H9 (cell line): ENCODE data around the gene TMEM38A. TPM values are rescaled to one million over a fixed set of nuclear protein-coding genes. Genes with fewer than 3 reads are reported as not detected.

ENCODE experiments used
- DNase-seq: peaks from one replicate; pipeline ENCODE4 v3.0.0-alpha.2; 2017
- H2AFZ ChIP-seq: one replicate; pipeline ENCODE4 v1.6.1; 2013; ENCODE audit warnings: mild to moderate bottlenecking, low read length, control low read depth, moderate library complexity
- H2AK5ac ChIP-seq: 2 replicates; pipeline ENCODE4 v1.6.1; 2013; ENCODE audit warnings: low read length, control low read depth, mixed read lengths; ENCODE audit not compliant: insufficient read length
- H2BK120ac ChIP-seq: one replicate; pipeline ENCODE4 v1.6.1; 2013; ENCODE audit warnings: low read depth, mild to moderate bottlenecking, low read length, control low read depth, inconsistent platforms; ENCODE audit not compliant: poor library complexity, severe bottlenecking
- H2BK12ac ChIP-seq: 2 replicates; pipeline ENCODE4 v1.6.1; 2013; ENCODE audit warnings: low read length, control low read depth, mixed read lengths, low read depth; ENCODE audit not compliant: insufficient read length
- H2BK15ac ChIP-seq: 2 replicates; pipeline ENCODE4 v1.6.1; 2013; ENCODE audit warnings: low read depth, low read length, control low read depth
- H2BK20ac ChIP-seq: one replicate; pipeline ENCODE4 v1.6.1; 2013; ENCODE audit warnings: low read depth, mild to moderate bottlenecking, low read length, control low read depth, inconsistent platforms; ENCODE audit not compliant: poor library complexity, severe bottlenecking
- H2BK5ac ChIP-seq: 2 replicates; pipeline ENCODE4 v1.6.1; 2013; ENCODE audit warnings: low read length, control low read depth, mixed read lengths; ENCODE audit not compliant: insufficient read length
- H3K14ac ChIP-seq: 2 replicates; pipeline ENCODE4 v1.6.1; 2013; ENCODE audit warnings: low read length, control low read depth; ENCODE audit not compliant: insufficient read depth
- H3K18ac ChIP-seq: 2 replicates; pipeline ENCODE4 v1.6.1; 2013; ENCODE audit warnings: low read depth, mild to moderate bottlenecking, mixed read lengths, low read length, control low read depth; ENCODE audit not compliant: insufficient read length
- H3K23ac ChIP-seq: 2 replicates; pipeline ENCODE4 v1.6.1; 2013; ENCODE audit warnings: low read length, control low read depth, mixed read lengths, low read depth; ENCODE audit not compliant: insufficient read length
- H3K23me2 ChIP-seq: 2 replicates; pipeline ENCODE4 v1.6.1; 2013; ENCODE audit warnings: low read depth, mild to moderate bottlenecking, mixed read lengths, low read length, control low read depth; ENCODE audit not compliant: insufficient read length, poor library complexity, severe bottlenecking
- H3K27ac ChIP-seq: 2 replicates; pipeline ENCODE4 v1.5.1; 2013; ENCODE audit warnings: low read length, control low read depth, mixed read lengths, low read depth; ENCODE audit not compliant: insufficient read length
- H3K27me3 ChIP-seq: 2 replicates; pipeline ENCODE4 v1.6.1; 2013; ENCODE audit warnings: low read length, control low read depth, inconsistent platforms; ENCODE audit not compliant: insufficient read depth
- H3K4ac ChIP-seq: 2 replicates; pipeline ENCODE4 v1.6.1; 2013; ENCODE audit warnings: low read depth, mild to moderate bottlenecking, control low read depth, inconsistent platforms, low read length, moderate library complexity
- H3K4me1 ChIP-seq: 2 replicates; pipeline ENCODE4 v1.6.1; 2013; ENCODE audit warnings: low read length, control low read depth, inconsistent platforms; ENCODE audit not compliant: insufficient read depth
- H3K4me2 ChIP-seq: 2 replicates; pipeline ENCODE4 v1.6.1; 2013; ENCODE audit warnings: low read length, control low read depth, mixed read lengths; ENCODE audit not compliant: insufficient read length, insufficient read depth
- H3K56ac ChIP-seq: 2 replicates; pipeline ENCODE4 v1.6.1; 2013; ENCODE audit warnings: low read depth, mild to moderate bottlenecking, mixed read lengths, low read length, control low read depth; ENCODE audit not compliant: insufficient read length
- H3K79me1 ChIP-seq: 2 replicates; pipeline ENCODE4 v1.6.1; 2013; ENCODE audit warnings: low read depth, mild to moderate bottlenecking, moderate library complexity, low read length, control low read depth, inconsistent platforms; ENCODE audit not compliant: insufficient read depth, poor library complexity, severe bottlenecking
- H3K79me2 ChIP-seq: 2 replicates; pipeline ENCODE4 v1.6.1; 2013; ENCODE audit warnings: low read length, control low read depth, inconsistent platforms; ENCODE audit not compliant: insufficient read depth
- H3K9ac ChIP-seq: 2 replicates; pipeline ENCODE4 v1.6.1; 2013; ENCODE audit warnings: low read length, control low read depth, mixed read lengths; ENCODE audit not compliant: insufficient read length; ENCODE audit errors: extremely low read depth
- H3K9me3 ChIP-seq: one replicate; pipeline ENCODE4 v1.6.1; 2013; ENCODE audit warnings: low read depth, low read length, inconsistent platforms; ENCODE audit not compliant: control insufficient read depth
- H3T11ph ChIP-seq: one replicate; pipeline ENCODE4 v1.6.1; 2013; ENCODE audit warnings: mild to moderate bottlenecking, low read length, control low read depth, inconsistent platforms
- H4K20me1 ChIP-seq: one replicate; pipeline ENCODE4 v1.6.1; 2013; ENCODE audit not compliant: control insufficient read depth, insufficient read length, insufficient read depth
- H4K5ac ChIP-seq: 2 replicates; pipeline ENCODE4 v1.6.1; 2013; ENCODE audit warnings: low read depth, mild to moderate bottlenecking, mixed read lengths, low read length, control low read depth; ENCODE audit not compliant: insufficient read length
- H4K8ac ChIP-seq: replicated peaks from 2 replicates; pipeline ENCODE4 v1.6.1; 2013; ENCODE audit warnings: low read length, control low read depth, mixed read lengths, low read depth; ENCODE audit not compliant: insufficient read length
- H4K91ac ChIP-seq: 2 replicates; pipeline ENCODE4 v1.6.1; 2013; ENCODE audit warnings: low read depth, mild to moderate bottlenecking, moderate library complexity, mixed read lengths, low read length, control low read depth; ENCODE audit not compliant: insufficient read length
- H3K27ac Mint-ChIP-seq, 3 experiments: 2 replicates in 2 of 3; 3 replicates in 1 of 3; pipeline ENCODE4 v1.8.0; 2020 to 2021; ENCODE audit warnings: mixed read lengths in 3 of 3, mild to moderate bottlenecking in 1 of 3, moderate library complexity in 1 of 3
- H3K27me3 Mint-ChIP-seq: 2 replicates; pipeline ENCODE4 v1.8.0; 2021; ENCODE audit warnings: low read depth, mild to moderate bottlenecking, moderate library complexity, mixed read lengths
- H3K36me3 Mint-ChIP-seq, 3 experiments: 2 replicates in 2 of 3; 3 replicates in 1 of 3; pipeline ENCODE4 v1.8.0; 2020 to 2021; ENCODE audit warnings: low read depth in 3 of 3, mixed read lengths in 3 of 3; ENCODE audit not compliant: insufficient read depth in 1 of 3
- H3K4me1 Mint-ChIP-seq, 2 experiments: 2 replicates each; pipeline ENCODE4 v1.8.0; 2020; ENCODE audit warnings: mixed read lengths in 2 of 2
- H3K4me3 Mint-ChIP-seq, 2 experiments: 2 replicates in 1 of 2; 3 replicates in 1 of 2; pipeline ENCODE4 v1.8.0; 2020 to 2021; ENCODE audit warnings: mild to moderate bottlenecking in 2 of 2, mixed read lengths in 2 of 2, moderate library complexity in 1 of 2
- H3K9me3 Mint-ChIP-seq, 2 experiments: 2 replicates in 1 of 2; 3 replicates in 1 of 2; pipeline ENCODE4 v1.8.0; 2020; ENCODE audit warnings: mild to moderate bottlenecking in 2 of 2, mixed read lengths in 2 of 2, moderate library complexity in 1 of 2
- WGBS: extraction: QIAGEN DNeasy Blood & Tissue Kit; methylation state at CpG from one replicate; pipeline ENCODE4 v1.1.7; 2013; ENCODE audit warnings: missing lambda C conversion rate, low lambda C conversion rate, mixed read lengths; ENCODE audit not compliant: insufficient read length; ENCODE audit errors: extremely low coverage; 5-methylcytosine and 5-hydroxymethylcytosine counted together
- total RNA-seq: library from RNA; stranded (reverse); gene quantifications from 2 replicates; pipeline ENCODE4 v1.2.1, GENCODE V29; 2021
- TF ChIP-seq, protein P1 (sequence below): fragments of 200-600 bp; sonication (generic); conservative IDR thresholded peaks from 3 replicates; pipeline ENCODE4 v1.8.0; 2021; ENCODE audit warnings: antibody characterized with exemption, mild to moderate bottlenecking

The TMEM38A gene
- total RNA-seq, 1 experiment from 2014 or later = 7.4 TPM

GRCh38 chr19:16678498-16678897 lies 17.6 kb downstream of the TMEM38A start:
- no peak overlapping the region for H2AK5ac ChIP-seq
- no CpG with 5 or more reads among the region's 9 CpGs for WGBS
- TF ChIP-seq, protein P1, sequence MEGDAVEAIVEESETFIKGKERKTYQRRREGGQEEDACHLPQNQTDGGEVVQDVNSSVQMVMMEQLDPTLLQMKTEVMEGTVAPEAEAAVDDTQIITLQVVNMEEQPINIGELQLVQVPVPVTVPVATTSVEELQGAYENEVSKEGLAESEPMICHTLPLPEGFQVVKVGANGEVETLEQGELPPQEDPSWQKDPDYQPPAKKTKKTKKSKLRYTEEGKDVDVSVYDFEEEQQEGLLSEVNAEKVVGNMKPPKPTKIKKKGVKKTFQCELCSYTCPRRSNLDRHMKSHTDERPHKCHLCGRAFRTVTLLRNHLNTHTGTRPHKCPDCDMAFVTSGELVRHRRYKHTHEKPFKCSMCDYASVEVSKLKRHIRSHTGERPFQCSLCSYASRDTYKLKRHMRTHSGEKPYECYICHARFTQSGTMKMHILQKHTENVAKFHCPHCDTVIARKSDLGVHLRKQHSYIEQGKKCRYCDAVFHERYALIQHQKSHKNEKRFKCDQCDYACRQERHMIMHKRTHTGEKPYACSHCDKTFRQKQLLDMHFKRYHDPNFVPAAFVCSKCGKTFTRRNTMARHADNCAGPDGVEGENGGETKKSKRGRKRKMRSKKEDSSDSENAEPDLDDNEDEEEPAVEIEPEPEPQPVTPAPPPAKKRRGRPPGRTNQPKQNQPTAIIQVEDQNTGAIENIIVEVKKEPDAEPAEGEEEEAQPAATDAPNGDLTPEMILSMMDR = no peak

More at GRCh38 chr19:16678498-16678897, 17.6 kb downstream of the TMEM38A start:
- H4K20me1 ChIP-seq = no peaks in the 10 kb centered on the region
- no peak overlapping the region for H3K4me2 ChIP-seq
- H2BK120ac ChIP-seq = no peak overlapping the region
- H2AFZ ChIP-seq = no peak overlapping the region
- H3K14ac ChIP-seq = no peak overlapping the region
- no peak overlapping the region for H2BK20ac ChIP-seq
- DNase-seq = no peak
- no peaks in the 10 kb centered on the region for H3K4me1 Mint-ChIP-seq
- no peaks in the 10 kb centered on the region for H3K27me3 Mint-ChIP-seq
- H3K23ac ChIP-seq = no peak overlapping the region
- no peak overlapping the region for H4K91ac ChIP-seq
- H3K9ac ChIP-seq = no peak overlapping the region
- H3K36me3 Mint-ChIP-seq = peaks cover 9 to 23% (median 16%) of the 10 kb centered on the region in 3 experiments; a peak in 6 of 7 replicates
- H3K27ac Mint-ChIP-seq = peak overlapping the region in 1 of 3 experiments; percentile 28; a peak in 1 of 7 replicates
- H3K4me1 ChIP-seq = no peaks in the 10 kb centered on the region
- no peak overlapping the region for H2BK5ac ChIP-seq
- no peak overlapping the region for H4K8ac ChIP-seq
- H3K18ac ChIP-seq = no peak overlapping the region
- H3K9me3 ChIP-seq = no peaks in the 10 kb centered on the region
- no peak overlapping the region for H3K4ac ChIP-seq
- H3K27ac ChIP-seq = no peak overlapping the region
- no peak overlapping the region for H2BK12ac ChIP-seq
- no peak overlapping the region for H4K5ac ChIP-seq
- H3K4me3 Mint-ChIP-seq = no peak overlapping the region
- H3K56ac ChIP-seq = no peak overlapping the region
- H3K79me1 ChIP-seq = no peaks in the 10 kb centered on the region
- no peak overlapping the region for H3T11ph ChIP-seq
- no peaks in the 10 kb centered on the region for H3K27me3 ChIP-seq
- H3K79me2 ChIP-seq = no peaks in the 10 kb centered on the region
- H3K9me3 Mint-ChIP-seq = no peaks in the 10 kb centered on the region
- H2BK15ac ChIP-seq = no peak overlapping the region
- H3K23me2 ChIP-seq = no peaks in the 10 kb centered on the region
